ENCODE measurements around the gene SP2. TPM values are rescaled to one million over a fixed set of nuclear protein-coding genes. Genes with fewer than 3 reads are reported as not detected.
A peak's percentile ranks its signal among the peaks of the same experiment; 100 is the strongest.

SP2 gene
- total RNA-seq (2021; ENCODE audit: unreplicated experiment) = 25.6 TPM
- 32.1 TPM for polyA plus RNA-seq (2012; ENCODE audit: insufficient read length)
- Bru-seq, nascent RNA = percentile 84 among the genes with signal in this experiment
- BruChase-seq, experiment 1, labeled RNA remaining after a 2-hour chase = percentile 77 among the genes with signal in this experiment
- BruChase-seq, experiment 2, labeled RNA remaining after a 6-hour chase = percentile 80 among the genes with signal in this experiment
- long read RNA-seq, partial matches to known transcripts = 7 of 15 reads
- long read RNA-seq, other reads (novel, unspliced or antisense) = 7 of 15 reads

GRCh38 chr17:47895856-47896671 is at the start of gene SP2:
TSS of gene SP2 (plus strand) at chr17:47896236. CDS start at chr17:47896287, 51 bp downstream.
- ATAC-seq = peak; percentile 96
- intact Hi-C loops (cut with micrococcal nuclease; ENCODE audit: unreplicated experiment) (no loop called here), in situ Hi-C loops (cut with HindIII; ENCODE audit: low pct_unique_long_range_greater_than_20kb, low sequenced_read_pairs) (no loop called here)
- TF ChIP-seq CTCF (IDR thresholded peaks at IDR 0.05) (no peak), SIN3A (IDR thresholded peaks at IDR 0.05; ENCODE audit: borderline replicate concordance, insufficient read depth, low read depth, low read length) (peak; percentile 85; the same call in 1 of the 2 replicates), REST (IDR thresholded peaks at IDR 0.05; ENCODE audit: insufficient read depth in 1 of 2, low read depth in 2 of 2, low read length in 1 of 2) (0 out of 4 replicates have a peak, but pooled peaks of 1 of the 2 experiments have one; percentile 34), TCF7L2 (IDR thresholded peaks at IDR 0.05; ENCODE audit: low read depth, low read length) (no peak), POLR2AphosphoS5 (IDR thresholded peaks at IDR 0.05; ENCODE audit: low read depth, low read length) (peak; percentile 77; the same call in 1 of the 2 replicates)
- peak within 1 kb of the TSS; percentile 98 for H3K27ac ChIP-seq (ENCODE audit: low read length)
- POLR2A ChIA-PET = interaction anchor here (0.5 to 1.5 kb wide), 3 partner anchors 9 to 126 kb away, joined by 4 to 14 read pairs (median 5); no protein-coding TSS in a partner anchor
- H3K9me3 ChIP-seq (ENCODE audit: control insufficient read depth, insufficient read depth, low read depth, low read length) = no peaks in the 10 kb centered on the region
- CTCF ChIA-PET = interaction anchor here (0.5 to 1.3 kb wide), 4 partner anchors 33 to 375 kb away, joined by 3 to 6 read pairs (median 4); partner anchors contain the start of genes CDK5RAP3 and SCRN2
- DNase-seq (ENCODE audit: low read depth, low spot score) = peak; percentile 100
- H3K4me1 ChIP-seq (ENCODE audit: control insufficient read depth, insufficient read depth, low read length) = peaks cover 9% of the 10 kb centered on the region; the same call in 1 of the 2 replicates
- H3K36me3 ChIP-seq (ENCODE audit: control insufficient read depth, insufficient read depth, low read length) = no peaks in the 10 kb centered on the region; the same call in 1 of the 2 replicates
- H3K4me3 ChIP-seq (ENCODE audit: low read depth in 2 of 2, low read length in 2 of 2) = peak within 1 kb of the TSS; percentile 88 to 98
- BruUV-seq (replicated peaks) = no TSS peak
- no peaks in the 10 kb centered on the region for H3K27me3 ChIP-seq (ENCODE audit: control insufficient read depth, insufficient read depth, low read length)

GRCh38 chr17:47846716-47847340 is 49.2 kb upstream of the SP2 start:
- no peak overlapping the region for H3K27ac ChIP-seq (ENCODE audit: low read length)
- ChIA-PET CTCF (interaction anchor here (0.5 to 1.1 kb wide), 2 partner anchors 39 to 346 kb away, joined by 3 read pairs; no protein-coding TSS in a partner anchor), POLR2A (no interaction called here)
- no peaks in the 10 kb centered on the region for H3K27me3 ChIP-seq (ENCODE audit: control insufficient read depth, insufficient read depth, low read length)
- BruUV-seq (replicated peaks) = no TSS peak
- no peak for DNase-seq (ENCODE audit: low read depth, low spot score)
- ATAC-seq = no peak
- H3K36me3 ChIP-seq (ENCODE audit: control insufficient read depth, insufficient read depth, low read length) = no peaks in the 10 kb centered on the region
- H3K9me3 ChIP-seq (ENCODE audit: control insufficient read depth, insufficient read depth, low read depth, low read length) = no peaks in the 10 kb centered on the region
- peak; percentile 46; the same call in 1 of the 2 replicates for TF ChIP-seq TCF7L2 (IDR thresholded peaks at IDR 0.05; ENCODE audit: low read depth, low read length)
- no peak for TF ChIP-seq REST (IDR thresholded peaks at IDR 0.05; ENCODE audit: insufficient read depth in 1 of 2, low read depth in 2 of 2, low read length in 1 of 2)
- in situ Hi-C loops (cut with HindIII; ENCODE audit: low pct_unique_long_range_greater_than_20kb, low sequenced_read_pairs) (no loop called here), intact Hi-C loops (cut with micrococcal nuclease; ENCODE audit: unreplicated experiment) (no loop called here)
- peaks cover 16% of the 10 kb centered on the region for H3K4me1 ChIP-seq (ENCODE audit: control insufficient read depth, insufficient read depth, low read length)
- H3K4me3 ChIP-seq (ENCODE audit: low read depth in 2 of 2, low read length in 2 of 2) = no peak overlapping the region
